Mesendoderm (in vitro differentiated cells): ENCODE results near the gene CDH23. TPM values are rescaled to one million over a fixed set of nuclear protein-coding genes. Genes with fewer than 3 reads are reported as not detected.

ENCODE experiments used
- DNase-seq: peaks from one replicate; pipeline ENCODE4 v3.0.0; 2013
- H2AK5ac ChIP-seq: 2 replicates; pipeline ENCODE4 v1.6.1; 2013; ENCODE audit warnings: low read length, inconsistent platforms
- H2BK120ac ChIP-seq: 2 replicates; pipeline ENCODE4 v1.6.1; 2013; ENCODE audit warnings: low read depth, mild to moderate bottlenecking, low read length, moderate library complexity, mixed read lengths
- H2BK15ac ChIP-seq: replicated peaks from 2 replicates; pipeline ENCODE4 v1.6.1; 2013; ENCODE audit warnings: low read depth, mild to moderate bottlenecking, moderate library complexity
- H2BK5ac ChIP-seq: 2 replicates; pipeline ENCODE4 v1.6.1; 2013; ENCODE audit warnings: low read length, inconsistent platforms
- H3K18ac ChIP-seq: 2 replicates; pipeline ENCODE4 v1.6.1; 2013; ENCODE audit warnings: mild to moderate bottlenecking, low read length, mixed read lengths
- H3K23ac ChIP-seq: one replicate; pipeline ENCODE4 v1.6.1; 2013; ENCODE audit warnings: low read length
- H3K27ac ChIP-seq: 2 replicates; pipeline ENCODE4 v1.5.1; 2013; ENCODE audit warnings: low read depth, mild to moderate bottlenecking, inconsistent platforms, low read length, moderate library complexity
- H3K27me3 ChIP-seq: 2 replicates; pipeline ENCODE4 v1.6.1; 2013; ENCODE audit warnings: low read length, control low read depth, mild to moderate bottlenecking, inconsistent platforms; ENCODE audit not compliant: insufficient read depth, poor library complexity
- H3K36me3 ChIP-seq: 2 replicates; pipeline ENCODE4 v1.6.1; 2013; ENCODE audit warnings: low read length, inconsistent platforms; ENCODE audit not compliant: control insufficient read depth, insufficient read depth
- H3K4ac ChIP-seq: one replicate; pipeline ENCODE4 v1.6.1; 2013; ENCODE audit warnings: low read depth, mild to moderate bottlenecking, low read length, moderate library complexity
- H3K4me1 ChIP-seq: 2 replicates; pipeline ENCODE4 v1.6.1; 2013; ENCODE audit warnings: low read depth, low read length, inconsistent platforms; ENCODE audit not compliant: control insufficient read depth
- H3K4me2 ChIP-seq: 2 replicates; pipeline ENCODE4 v1.6.1; 2013; ENCODE audit warnings: low read length
- H3K4me3 ChIP-seq: 2 replicates; pipeline ENCODE4 v1.5.1; 2013; ENCODE audit warnings: mild to moderate bottlenecking, low read length
- H3K56ac ChIP-seq: one replicate; pipeline ENCODE4 v1.6.1; 2013; ENCODE audit warnings: low read length
- H3K79me1 ChIP-seq: 2 replicates; pipeline ENCODE4 v1.6.1; 2013; ENCODE audit warnings: low read length, inconsistent platforms
- H3K79me2 ChIP-seq: 2 replicates; pipeline ENCODE4 v1.6.1; 2013; ENCODE audit warnings: mild to moderate bottlenecking, low read length; ENCODE audit not compliant: control insufficient read depth, insufficient read depth
- H3K9ac ChIP-seq: 2 replicates; pipeline ENCODE4 v1.6.1; 2013; ENCODE audit warnings: low read length, inconsistent platforms
- H4K5ac ChIP-seq: one replicate; pipeline ENCODE4 v1.6.1; 2013; ENCODE audit warnings: low read length
- H4K8ac ChIP-seq: one replicate; pipeline ENCODE4 v1.6.1; 2013; ENCODE audit warnings: low read depth, mild to moderate bottlenecking, control low read depth, low read length, moderate library complexity
- WGBS: extraction: QIAGEN DNeasy Blood & Tissue Kit; methylation state at CpG from one replicate; pipeline ENCODE4 v1.1.7; 2013; ENCODE audit warnings: low lambda C conversion rate, missing lambda C conversion rate; ENCODE audit not compliant: insufficient coverage; ENCODE audit errors: extremely low coverage; 5-methylcytosine and 5-hydroxymethylcytosine counted together
- polyA plus RNA-seq, 2 experiments: library from polyadenylated mRNA; stranded (reverse); fragments of 200-250 nt; gene quantifications; one replicate each; pipeline ENCODE4 v1.2.3, GENCODE V29; 2013

Gene CDH23
- 2.1 TPM for polyA plus RNA-seq (2013, experiment 1 of 2)
- polyA plus RNA-seq (2013, experiment 2 of 2): 1.7 TPM

- Histone ChIP-seq H3K27ac (no peak within 1 kb of the TSS), H3K27me3 (peaks cover 14% of the 10 kb centered on the region), H3K79me1 (no peaks in the 10 kb centered on the region), H2BK15ac (no peak within 1 kb of the TSS), H3K56ac (peak within 1 kb of the TSS; percentile 86), H3K4me1 (peaks cover 6% of the 10 kb centered on the region), H3K9ac (peak within 1 kb of the TSS; percentile 70), H4K8ac (no peak within 1 kb of the TSS), H3K18ac (no peak within 1 kb of the TSS), H3K4ac (no peak within 1 kb of the TSS), H2BK5ac (no peak within 1 kb of the TSS), H2AK5ac (no peak within 1 kb of the TSS), H3K4me2 (peak within 1 kb of the TSS; percentile 77), H3K23ac (peak within 1 kb of the TSS; percentile 48), H3K36me3 (no peaks in the 10 kb centered on the region), H3K4me3 (peak within 1 kb of the TSS; percentile 47), H4K5ac (no peak within 1 kb of the TSS), H2BK120ac (no peak within 1 kb of the TSS), H3K79me2 (no peaks in the 10 kb centered on the region)
- no CpG with 5 or more reads among the region's 91 CpGs for WGBS
- DNase-seq: peak; percentile 66
Measured at GRCh38 chr10:71396711-71397295, at the start of gene CDH23. Gene CDH23, plus strand, starts transcription at chr10:71396920. Its CDS starts 42,912 bp downstream, at chr10:71439832.

- Histone ChIP-seq H2AK5ac (no peak overlapping the region), H3K23ac (no peak overlapping the region), H3K4ac (no peak overlapping the region), H3K4me2 (no peak overlapping the region), H2BK120ac (no peak overlapping the region), H3K18ac (no peak overlapping the region), H3K9ac (no peak overlapping the region), H2BK15ac (no peak overlapping the region), H3K27ac (no peak overlapping the region), H3K56ac (no peak overlapping the region), H3K4me1 (no peaks in the 10 kb centered on the region), H4K8ac (no peak overlapping the region), H2BK5ac (no peak overlapping the region), H3K79me1 (no peaks in the 10 kb centered on the region), H3K79me2 (no peaks in the 10 kb centered on the region), H3K27me3 (no peaks in the 10 kb centered on the region), H3K36me3 (no peaks in the 10 kb centered on the region), H4K5ac (no peak overlapping the region), H3K4me3 (no peak overlapping the region)
- no peak for DNase-seq
- no CpG with 5 or more reads among the region's 14 CpGs for WGBS
Measured at GRCh38 chr10:71347587-71348395, 48.9 kb upstream of the CDH23 start.

GRCh38 chr10:71348850-71349249, 47.9 kb upstream of the CDH23 start:
- H3K56ac ChIP-seq: no peak overlapping the region
- DNase-seq: no peak
- no peak overlapping the region for H4K8ac ChIP-seq
- no peaks in the 10 kb centered on the region for H3K79me1 ChIP-seq
- H2AK5ac ChIP-seq: no peak overlapping the region
- H3K27me3 ChIP-seq: no peaks in the 10 kb centered on the region
- no peaks in the 10 kb centered on the region for H3K4me1 ChIP-seq
- H3K4me3 ChIP-seq: no peak overlapping the region
- H4K5ac ChIP-seq: no peak overlapping the region
- no peaks in the 10 kb centered on the region for H3K36me3 ChIP-seq
- H3K9ac ChIP-seq: no peak overlapping the region
- H3K27ac ChIP-seq: no peak overlapping the region
- no peak overlapping the region for H3K18ac ChIP-seq
- H3K23ac ChIP-seq: no peak overlapping the region
- no CpG with 5 or more reads among the region's 1 CpG for WGBS
- no peak overlapping the region for H2BK120ac ChIP-seq
- no peak overlapping the region for H2BK15ac ChIP-seq
- H3K4me2 ChIP-seq: no peak overlapping the region
- H2BK5ac ChIP-seq: no peak overlapping the region
- no peak overlapping the region for H3K4ac ChIP-seq
- no peaks in the 10 kb centered on the region for H3K79me2 ChIP-seq

GRCh38 chr10:71349406-71349805, 47.3 kb upstream of the CDH23 start:
- DNase-seq: peak; percentile 66
- H3K4me1 ChIP-seq: no peaks in the 10 kb centered on the region
- H4K8ac ChIP-seq: no peak overlapping the region
- H3K27me3 ChIP-seq: no peaks in the 10 kb centered on the region
- H3K79me2 ChIP-seq: no peaks in the 10 kb centered on the region
- H2BK5ac ChIP-seq: no peak overlapping the region
- no peak overlapping the region for H3K23ac ChIP-seq
- H3K9ac ChIP-seq: no peak overlapping the region
- H2AK5ac ChIP-seq: no peak overlapping the region
- H4K5ac ChIP-seq: no peak overlapping the region
- H3K18ac ChIP-seq: no peak overlapping the region
- H2BK15ac ChIP-seq: no peak overlapping the region
- H3K4ac ChIP-seq: no peak overlapping the region
- H3K4me3 ChIP-seq: no peak overlapping the region
- H3K27ac ChIP-seq: no peak overlapping the region
- no peak overlapping the region for H3K4me2 ChIP-seq
- no peaks in the 10 kb centered on the region for H3K36me3 ChIP-seq
- WGBS: no CpG with 5 or more reads among the region's 7 CpGs
- no peaks in the 10 kb centered on the region for H3K79me1 ChIP-seq
- H2BK120ac ChIP-seq: no peak overlapping the region
- no peak overlapping the region for H3K56ac ChIP-seq

- no peak overlapping the region for H4K8ac ChIP-seq
- no peak overlapping the region for H2BK120ac ChIP-seq
- no peak overlapping the region for H3K4ac ChIP-seq
- no peak overlapping the region for H4K5ac ChIP-seq
- H3K79me1 ChIP-seq: no peaks in the 10 kb centered on the region
- no peak overlapping the region for H2BK15ac ChIP-seq
- H3K56ac ChIP-seq: no peak overlapping the region
- WGBS: no CpG with 5 or more reads among the region's 6 CpGs
- no peaks in the 10 kb centered on the region for H3K27me3 ChIP-seq
- H3K27ac ChIP-seq: no peak overlapping the region
- H3K36me3 ChIP-seq: no peaks in the 10 kb centered on the region
- H3K4me3 ChIP-seq: no peak overlapping the region
- H3K4me1 ChIP-seq: no peaks in the 10 kb centered on the region
- no peak overlapping the region for H3K4me2 ChIP-seq
- no peak overlapping the region for H2BK5ac ChIP-seq
- no peak overlapping the region for H3K9ac ChIP-seq
- H2AK5ac ChIP-seq: no peak overlapping the region
- H3K79me2 ChIP-seq: no peaks in the 10 kb centered on the region
- H3K18ac ChIP-seq: no peak overlapping the region
- H3K23ac ChIP-seq: no peak overlapping the region
- no peak for DNase-seq
Measured at GRCh38 chr10:71351087-71351486, 45.6 kb upstream of the CDH23 start.
